Fibroblast of villous mesenchyme (primary cell): ENCODE results near the gene MMP20. TPM values are rescaled to one million over a fixed set of nuclear protein-coding genes. Genes with fewer than 3 reads are reported as not detected.

Experiments
- DNase-seq: peaks from one replicate; pipeline ENCODE4 v3.0.0-alpha.2; 2010; ENCODE audit warnings: low read depth
- H3K4me3 ChIP-seq: 2 replicates; pipeline ENCODE4 v1.5.1; 2011; ENCODE audit warnings: low read depth, mild to moderate bottlenecking, low read length
- total RNA-seq: library from RNA; depleted of rRNA; stranded (reverse); fragments of >200 nt; gene quantifications from 2 replicates; pipeline ENCODE4 v1.2.3, GENCODE V29; 2012
- TF ChIP-seq, protein P1 (sequence below): IDR thresholded peaks from 2 replicates; pipeline ENCODE4 v1.5.1; 2012; ENCODE audit warnings: low read depth, mild to moderate bottlenecking, low read length; ENCODE audit not compliant: insufficient read depth

The MMP20 gene
- total RNA-seq, 1 donor, result not detected

DNA sequence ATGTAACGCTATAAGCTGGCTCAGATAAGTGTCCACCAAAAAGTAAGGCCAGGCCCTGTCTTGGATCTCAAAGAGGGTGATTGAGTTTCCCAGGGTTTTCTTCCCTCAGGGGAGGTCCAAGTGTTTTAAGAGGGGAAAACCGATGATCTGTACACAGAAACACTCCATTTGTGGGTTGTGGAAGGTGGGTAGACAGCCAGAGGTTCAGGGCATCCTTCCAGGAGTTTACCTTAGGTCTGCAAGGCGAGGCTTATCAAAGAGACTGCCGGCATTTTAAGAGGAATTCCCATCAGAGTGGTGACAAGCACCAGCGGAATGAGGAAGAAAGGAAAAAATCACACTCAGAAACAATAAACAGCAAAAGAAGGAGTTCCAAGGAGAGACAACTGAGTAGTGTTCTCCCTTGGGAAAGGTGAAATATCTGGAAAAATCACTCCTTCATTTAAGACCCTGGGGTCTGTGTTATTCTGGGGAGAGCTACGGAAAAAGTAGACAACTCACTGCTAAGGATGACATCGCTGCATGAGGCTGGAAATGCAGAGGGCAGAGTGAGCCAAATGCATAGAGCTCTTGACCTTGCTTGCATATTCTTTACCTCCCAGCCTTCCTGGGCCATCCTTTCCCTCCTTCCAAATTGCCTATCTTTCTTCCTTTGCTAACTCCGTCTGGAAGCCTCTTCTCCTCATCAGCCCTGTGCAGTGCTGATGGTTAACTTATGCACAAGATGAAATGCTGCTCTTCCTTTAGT lies 72.5 kb downstream of the MMP20 start:
- TF ChIP-seq, protein P1, sequence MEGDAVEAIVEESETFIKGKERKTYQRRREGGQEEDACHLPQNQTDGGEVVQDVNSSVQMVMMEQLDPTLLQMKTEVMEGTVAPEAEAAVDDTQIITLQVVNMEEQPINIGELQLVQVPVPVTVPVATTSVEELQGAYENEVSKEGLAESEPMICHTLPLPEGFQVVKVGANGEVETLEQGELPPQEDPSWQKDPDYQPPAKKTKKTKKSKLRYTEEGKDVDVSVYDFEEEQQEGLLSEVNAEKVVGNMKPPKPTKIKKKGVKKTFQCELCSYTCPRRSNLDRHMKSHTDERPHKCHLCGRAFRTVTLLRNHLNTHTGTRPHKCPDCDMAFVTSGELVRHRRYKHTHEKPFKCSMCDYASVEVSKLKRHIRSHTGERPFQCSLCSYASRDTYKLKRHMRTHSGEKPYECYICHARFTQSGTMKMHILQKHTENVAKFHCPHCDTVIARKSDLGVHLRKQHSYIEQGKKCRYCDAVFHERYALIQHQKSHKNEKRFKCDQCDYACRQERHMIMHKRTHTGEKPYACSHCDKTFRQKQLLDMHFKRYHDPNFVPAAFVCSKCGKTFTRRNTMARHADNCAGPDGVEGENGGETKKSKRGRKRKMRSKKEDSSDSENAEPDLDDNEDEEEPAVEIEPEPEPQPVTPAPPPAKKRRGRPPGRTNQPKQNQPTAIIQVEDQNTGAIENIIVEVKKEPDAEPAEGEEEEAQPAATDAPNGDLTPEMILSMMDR, result no peak
- no peak for DNase-seq
- H3K4me3 ChIP-seq, result no peak overlapping the region

DNA sequence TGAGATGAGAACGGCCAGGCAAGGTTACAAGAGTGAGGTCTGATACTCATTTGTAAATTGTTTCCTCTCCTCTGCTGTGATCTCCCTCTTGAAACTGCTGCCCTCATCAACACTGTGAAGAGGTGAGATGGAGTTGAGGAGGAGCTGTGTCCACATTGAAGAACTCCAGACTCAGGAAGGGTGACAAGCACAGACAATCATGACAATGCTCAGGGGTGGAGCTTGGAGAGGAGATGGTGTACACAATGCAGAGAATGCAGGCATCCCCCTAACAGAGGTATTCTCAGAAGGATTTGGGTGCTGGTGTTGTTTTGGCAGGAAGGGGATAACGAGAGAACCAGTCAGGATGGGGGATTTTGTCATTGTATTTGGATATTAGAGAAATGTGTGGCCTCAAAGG lies 73.1 kb downstream of the MMP20 start:
- no peak for DNase-seq
- no peak overlapping the region for H3K4me3 ChIP-seq
- TF ChIP-seq, protein P1, result no peak

DNA sequence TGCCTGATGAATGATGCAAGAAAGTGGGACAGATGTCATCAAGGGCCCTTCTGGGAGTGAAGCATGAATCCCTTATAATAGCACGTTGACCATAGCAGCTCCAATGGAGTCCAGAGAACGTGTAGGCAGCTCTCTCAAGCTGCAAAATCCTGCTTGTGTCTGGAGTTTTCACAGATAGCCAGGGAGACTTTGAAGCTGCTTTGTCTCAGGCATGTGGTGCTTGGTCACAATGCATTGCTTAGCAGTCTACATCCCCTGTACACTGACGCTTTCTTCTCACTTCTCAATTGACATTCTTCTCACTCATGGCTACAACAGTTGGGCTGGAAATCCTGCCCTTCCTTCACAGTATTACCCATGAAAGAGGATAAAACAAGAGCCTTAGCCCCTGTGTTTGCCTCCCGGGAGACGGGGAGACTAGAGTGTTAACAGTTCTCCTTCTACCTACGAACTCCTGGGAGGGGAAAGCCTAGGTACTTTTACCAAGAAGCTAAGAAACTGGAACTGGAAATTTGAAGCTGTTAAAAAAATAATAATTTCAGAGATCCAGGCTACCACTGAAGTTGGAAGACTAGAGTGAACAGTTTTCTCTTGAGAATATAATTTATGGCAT lies 73.9 kb downstream of the MMP20 start:
- H3K4me3 ChIP-seq, result no peak overlapping the region
- TF ChIP-seq, protein P1, result no peak
- no peak for DNase-seq

DNA sequence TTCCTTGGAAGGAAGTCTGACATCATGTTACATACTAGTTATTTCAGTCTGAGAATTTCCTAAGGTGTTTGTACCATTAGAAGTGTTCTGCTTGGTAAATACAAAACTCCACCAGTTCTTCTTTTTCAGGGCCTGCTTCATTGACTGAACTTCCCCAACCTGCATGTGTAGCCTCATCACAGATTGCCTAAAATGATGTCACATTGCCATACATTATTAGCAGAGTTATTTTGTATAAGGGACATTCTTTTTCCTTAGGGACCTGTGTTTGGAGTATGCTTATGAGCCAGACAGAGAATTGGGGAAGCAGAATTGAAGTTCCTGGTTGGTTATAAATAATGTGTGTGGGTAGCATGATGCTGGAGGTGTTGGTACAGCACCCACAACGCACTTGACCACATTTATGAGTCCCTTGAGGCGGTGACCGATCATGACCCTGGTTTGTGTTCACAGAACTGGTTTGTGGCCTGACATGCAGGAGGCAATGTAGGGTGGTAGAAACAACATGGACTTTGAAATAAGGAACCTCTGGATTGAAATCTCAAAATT lies 78.1 kb downstream of the MMP20 start:
- no peak for DNase-seq
- TF ChIP-seq, protein P1, result no peak
- H3K4me3 ChIP-seq, result no peak overlapping the region

DNA sequence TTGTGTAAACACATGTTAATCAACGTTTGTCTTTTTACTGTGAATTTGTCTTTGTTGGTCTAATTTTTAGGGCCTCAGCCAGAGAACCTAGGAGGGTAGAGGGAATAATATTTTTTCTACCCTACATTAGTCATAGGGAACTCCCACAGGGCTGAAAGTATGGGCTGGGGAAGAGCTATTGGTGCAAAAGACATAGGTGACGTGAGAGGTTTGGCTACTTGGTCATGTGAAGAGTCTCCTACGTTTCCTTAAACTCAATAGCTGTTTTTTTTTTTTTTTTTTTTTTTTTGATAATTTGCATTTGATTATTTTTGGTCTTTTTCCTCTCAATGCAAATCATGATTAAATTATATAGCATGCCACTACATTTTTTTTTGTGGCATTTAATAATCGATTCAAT lies 78.7 kb downstream of the MMP20 start:
- no peak overlapping the region for H3K4me3 ChIP-seq
- no peak for DNase-seq
- TF ChIP-seq, protein P1, result no peak

DNA sequence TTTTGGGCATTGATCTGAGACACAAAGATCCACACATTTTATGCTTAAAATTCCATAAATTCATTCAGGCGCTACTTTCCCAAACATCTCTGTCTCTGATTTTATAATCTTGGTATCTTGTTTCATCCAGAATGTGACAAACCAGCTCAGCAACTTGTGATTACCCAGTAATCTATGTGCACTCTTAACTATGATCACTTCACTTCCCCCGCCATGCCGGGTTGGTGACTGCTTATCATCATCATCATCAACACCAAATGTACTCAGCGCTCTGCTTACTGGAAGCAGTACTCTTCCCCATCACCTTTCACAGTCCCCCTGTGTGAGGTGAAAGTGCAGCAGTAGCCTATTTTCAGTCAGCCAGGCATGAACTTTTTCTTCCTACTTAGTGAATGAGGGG lies 79.4 kb downstream of the MMP20 start:
- H3K4me3 ChIP-seq, result no peak overlapping the region
- TF ChIP-seq, protein P1, result no peak
- DNase-seq, result no peak
